Neural cell (in vitro differentiated cells): ENCODE results near the gene CALHM1. TPM values are rescaled to one million over a fixed set of nuclear protein-coding genes. Genes with fewer than 3 reads are reported as not detected.

Source experiments
- H2AFZ ChIP-seq: fragments of 200-600, 300-800 bp; sonication (generic), shearing (Covaris generic); 2 replicates; pipeline ENCODE4 v1.6.0; 2014; ENCODE audit warnings: low read depth, mild to moderate bottlenecking, antibody characterized with exemption, low read length, moderate library complexity
- H3F3A ChIP-seq: fragments of 200-600 bp; shearing (Covaris generic); 2 replicates; pipeline ENCODE4 v1.6.1; 2016; ENCODE audit warnings: mild to moderate bottlenecking, moderate library complexity, mixed read lengths, antibody characterized with exemption, low read length; ENCODE audit not compliant: insufficient read depth, poor library complexity, severe bottlenecking
- H3K27ac ChIP-seq: fragments of 200-600, 300-800 bp; sonication (generic), shearing (Covaris generic); 2 replicates; pipeline ENCODE4 v1.5.1; 2014; ENCODE audit warnings: mild to moderate bottlenecking, low read length, moderate library complexity
- H3K27me3 ChIP-seq: fragments of 300-800, 200-600 bp; sonication (generic), shearing (Covaris generic); 2 replicates; pipeline ENCODE4 v1.6.0; 2014; ENCODE audit warnings: mild to moderate bottlenecking, low read depth, low read length, moderate library complexity; ENCODE audit not compliant: insufficient read depth
- H3K36me3 ChIP-seq: fragments of 300-800, 200-600 bp; sonication (generic), shearing (Covaris generic); 2 replicates; pipeline ENCODE4 v1.5.1; 2014; ENCODE audit warnings: mild to moderate bottlenecking, antibody characterized with exemption, low read length, moderate library complexity; ENCODE audit not compliant: insufficient read depth
- H3K4me2 ChIP-seq: fragments of 300-800, 200-600 bp; sonication (generic), shearing (Covaris generic); 2 replicates; pipeline ENCODE4 v1.6.0; 2014; ENCODE audit warnings: mild to moderate bottlenecking, low read length
- H3K4me3 ChIP-seq: fragments of 300-800, 200-600 bp; sonication (generic), shearing (Covaris generic); 2 replicates; pipeline ENCODE4 v1.5.1; 2014; ENCODE audit warnings: mild to moderate bottlenecking, low read length, moderate library complexity
- H3K79me2 ChIP-seq: fragments of 200-600 bp; shearing (Covaris generic); replicated peaks from 2 replicates; pipeline ENCODE4 v1.6.0; 2014; ENCODE audit warnings: mild to moderate bottlenecking, low read length, moderate library complexity; ENCODE audit not compliant: insufficient read depth
- H3K9ac ChIP-seq: fragments of 300-800, 200-600 bp; sonication (generic), shearing (Covaris generic); 2 replicates; pipeline ENCODE4 v1.6.1; 2016; ENCODE audit warnings: mild to moderate bottlenecking, low read length, mixed read lengths
- H3K9me2 ChIP-seq: fragments of 200-600 bp; shearing (Covaris generic); 2 replicates; pipeline ENCODE4 v1.6.1; 2016; ENCODE audit warnings: mild to moderate bottlenecking, low read length, mixed read lengths; ENCODE audit not compliant: insufficient read depth
- H3K9me3 ChIP-seq: fragments of 200-600, 300-800 bp; sonication (generic), shearing (Covaris generic); 2 replicates; pipeline ENCODE4 v1.6.1; 2016; ENCODE audit warnings: mild to moderate bottlenecking, mixed run types, low read length, moderate library complexity, mixed read lengths
- H4K20me1 ChIP-seq: fragments of 200-600 bp; shearing (Covaris generic); 2 replicates; pipeline ENCODE4 v1.6.1; 2016; ENCODE audit warnings: mild to moderate bottlenecking, mixed run types; ENCODE audit not compliant: insufficient read depth
- CTCF ChIP-seq: fragments of 450-650 bp; IDR thresholded peaks from 2 replicates; pipeline ENCODE4 v1.5.1; 2014; ENCODE audit warnings: antibody characterized with exemption, mild to moderate bottlenecking, moderate library complexity; ENCODE audit not compliant: poor library complexity, severe bottlenecking
- EP300 ChIP-seq: fragments of 450-650 bp; conservative IDR thresholded peaks from 2 replicates; pipeline ENCODE4 v1.6.1; 2014; ENCODE audit warnings: antibody characterized with exemption, mild to moderate bottlenecking, moderate library complexity; ENCODE audit not compliant: poor library complexity, severe bottlenecking
- EZH2 ChIP-seq: fragments of 200-600, 300-800 bp; shearing (Covaris generic), sonication (generic); IDR thresholded peaks from 2 replicates; pipeline ENCODE4 v1.6.1; 2014; ENCODE audit warnings: antibody characterized with exemption, low read length, borderline replicate concordance, mild to moderate bottlenecking; ENCODE audit not compliant: insufficient read depth, poor library complexity, severe bottlenecking
- MXI1 ChIP-seq: fragments of 450-650 bp; conservative IDR thresholded peaks from 2 replicates; pipeline ENCODE4 v1.6.1; 2014; ENCODE audit warnings: antibody characterized with exemption, mild to moderate bottlenecking; ENCODE audit not compliant: poor library complexity, severe bottlenecking
- POLR2AphosphoS5 ChIP-seq: IDR thresholded peaks from 2 replicates; pipeline ENCODE4 v1.6.1; 2012
- RAD21 ChIP-seq: fragments of 450-650 bp; conservative IDR thresholded peaks from 2 replicates; pipeline ENCODE4 v1.6.1; 2014; ENCODE audit warnings: antibody characterized with exemption, mild to moderate bottlenecking, moderate library complexity
- REST ChIP-seq: IDR thresholded peaks from 2 replicates; pipeline ENCODE4 v1.6.1; 2012; ENCODE audit warnings: borderline replicate concordance
- SMC3 ChIP-seq: fragments of 450-650 bp; conservative IDR thresholded peaks from 2 replicates; pipeline ENCODE4 v1.6.1; 2014; ENCODE audit warnings: antibody characterized with exemption, mild to moderate bottlenecking, moderate library complexity; ENCODE audit not compliant: poor library complexity
- TAF1 ChIP-seq: IDR thresholded peaks from 2 replicates; pipeline ENCODE4 v1.6.1; 2012; ENCODE audit warnings: low read depth
- polyA plus RNA-seq: library from polyadenylated mRNA; depleted of rRNA; stranded (reverse); fragments of >200 nt; gene quantifications from 2 replicates; pipeline ENCODE4 v1.2.3, GENCODE V29; 2014

CALHM1 gene
- polyA plus RNA-seq, 1 donor from 2014 or later: not detected

GRCh38 chr10:103423748-103424147 lies 35.0 kb downstream of the CALHM1 start:
- H3K27me3 ChIP-seq: no peaks in the 10 kb centered on the region
- no peaks in the 10 kb centered on the region for H3F3A ChIP-seq
- H2AFZ ChIP-seq: no peak overlapping the region
- H3K9me2 ChIP-seq: no peaks in the 10 kb centered on the region
- H3K4me2 ChIP-seq: no peak overlapping the region
- no peaks in the 10 kb centered on the region for H4K20me1 ChIP-seq
- no peaks in the 10 kb centered on the region for H3K36me3 ChIP-seq
- H3K79me2 ChIP-seq: no peaks in the 10 kb centered on the region
- no peak overlapping the region for H3K9ac ChIP-seq
- H3K27ac ChIP-seq: no peak overlapping the region
- no peak overlapping the region for H3K4me3 ChIP-seq
- H3K9me3 ChIP-seq: no peaks in the 10 kb centered on the region
- TF ChIP-seq RAD21 (no peak), EP300 (no peak), SMC3 (no peak), MXI1 (no peak), EZH2 (no peak), REST (no peak)

GRCh38 chr10:103419101-103419500 lies 39.6 kb downstream of the CALHM1 start:
- Histone ChIP-seq H3K9me3 (no peaks in the 10 kb centered on the region), H3K36me3 (no peaks in the 10 kb centered on the region), H3K79me2 (no peaks in the 10 kb centered on the region), H3K9ac (no peak overlapping the region), H2AFZ (no peak overlapping the region), H3F3A (no peaks in the 10 kb centered on the region), H4K20me1 (no peaks in the 10 kb centered on the region), H3K9me2 (no peaks in the 10 kb centered on the region), H3K27me3 (no peaks in the 10 kb centered on the region), H3K27ac (no peak overlapping the region), H3K4me3 (no peak overlapping the region), H3K4me2 (no peak overlapping the region)
- TF ChIP-seq EP300 (no peak), REST (no peak), POLR2AphosphoS5 (no peak), SMC3 (no peak), CTCF (no peak), RAD21 (no peak), MXI1 (no peak), TAF1 (no peak), EZH2 (no peak)
